Subcutaneous abdominal adipose tissue (tissue), 5 donors: ENCODE measurements around the gene PGM5.
"Not testable (repeated sequence)": the region's sequence is repeated elsewhere in the genome, so short reads cannot be mapped to it uniquely, and the experiment has no call there.

ENCODE experiments used
- H3K27ac ChIP-seq: one replicate; pipeline ENCODE4 v1.7.0; 2013; ENCODE audit warnings: low read depth, mild to moderate bottlenecking, inconsistent platforms, low read length, moderate library complexity
- H3K27me3 ChIP-seq, 5 donors: one replicate each; pipeline ENCODE4 v1.7.0; 2013; ENCODE audit warnings: low read length in 5 of 5, inconsistent platforms in 1 of 5; ENCODE audit not compliant: control insufficient read depth in 5 of 5, insufficient read depth in 4 of 5
- H3K36me3 ChIP-seq, 5 donors: one replicate each; pipeline ENCODE4 v1.7.0; 2013; ENCODE audit warnings: low read length in 5 of 5; ENCODE audit not compliant: control insufficient read depth in 5 of 5, insufficient read depth in 5 of 5
- H3K4me1 ChIP-seq, 5 donors: one replicate each; pipeline ENCODE4 v1.7.0; 2013; ENCODE audit warnings: low read length in 5 of 5, mild to moderate bottlenecking in 3 of 5, moderate library complexity in 1 of 5; ENCODE audit not compliant: control insufficient read depth in 5 of 5, insufficient read depth in 5 of 5
- H3K4me3 ChIP-seq, 5 donors: one replicate each; pipeline ENCODE4 v1.7.0; 2013; ENCODE audit warnings: low read length in 5 of 5, low read depth in 1 of 5
- H3K9ac ChIP-seq, 5 donors: one replicate each; pipeline ENCODE4 v1.7.0; 2013; ENCODE audit warnings: low read length in 5 of 5, mild to moderate bottlenecking in 4 of 5, moderate library complexity in 3 of 5
- H3K9me3 ChIP-seq, 5 donors: one replicate each; pipeline ENCODE4 v1.7.0; 2013; ENCODE audit warnings: low read length in 5 of 5; ENCODE audit not compliant: control insufficient read depth in 5 of 5
- donor health status: healthy.
- donor health status: healthy.
- donor health status: healthy.
- donor health status: healthy.
- donor health status: healthy.

PGM5 gene

GRCh38 chr9:68412754-68413153 lies 56.3 kb downstream of the PGM5 start:
- not testable (repeated sequence) for H3K27me3 ChIP-seq, H3K4me3 ChIP-seq, H3K36me3 ChIP-seq, H3K27ac ChIP-seq, H3K9me3 ChIP-seq, H3K4me1 ChIP-seq, H3K9ac ChIP-seq

- not testable (repeated sequence) for H3K9me3 ChIP-seq, H3K4me1 ChIP-seq
These were observed 58.7 kb downstream of the PGM5 start for GRCh38 chr9:68415065-68415464.

GRCh38 chr9:68416936-68417564 lies 60.6 kb downstream of the PGM5 start:
- H3K9me3 ChIP-seq: no peaks in the 10 kb centered on the region
- no peaks in the 10 kb centered on the region for H3K27me3 ChIP-seq
- H3K4me1 ChIP-seq: no peaks in the 10 kb centered on the region
- H3K4me3 ChIP-seq: no peak overlapping the region
- no peak overlapping the region for H3K27ac ChIP-seq
- H3K36me3 ChIP-seq: no peaks in the 10 kb centered on the region
- H3K9ac ChIP-seq: no peak overlapping the region

More at GRCh38 chr9:68415065-68415464, 58.7 kb downstream of the PGM5 start:
- not testable (repeated sequence) for H3K27ac ChIP-seq, H3K9ac ChIP-seq, H3K36me3 ChIP-seq, H3K4me3 ChIP-seq, H3K27me3 ChIP-seq

- no peak overlapping the region for H3K4me3 ChIP-seq
- H3K36me3 ChIP-seq: no peaks in the 10 kb centered on the region
- H3K27ac ChIP-seq: no peak overlapping the region
- no peaks in the 10 kb centered on the region for H3K27me3 ChIP-seq
- no peak overlapping the region for H3K9ac ChIP-seq
- no peaks in the 10 kb centered on the region for H3K4me1 ChIP-seq
- H3K9me3 ChIP-seq: no peaks in the 10 kb centered on the region
These were observed 61.4 kb downstream of the PGM5 start for GRCh38 chr9:68417762-68418161.

- H3K27ac ChIP-seq: no peak overlapping the region
- no peaks in the 10 kb centered on the region for H3K4me1 ChIP-seq
These were observed 61.9 kb downstream of the PGM5 start for GRCh38 chr9:68418259-68418845.

GRCh38 chr9:68419901-68420300 lies 63.5 kb downstream of the PGM5 start:
- no peak overlapping the region for H3K27ac ChIP-seq
- H3K4me1 ChIP-seq: no peaks in the 10 kb centered on the region
- no peak overlapping the region for H3K9ac ChIP-seq
- H3K36me3 ChIP-seq: no peaks in the 10 kb centered on the region
- H3K27me3 ChIP-seq: no peaks in the 10 kb centered on the region
- H3K4me3 ChIP-seq: no peak overlapping the region
- H3K9me3 ChIP-seq: peaks cover 0 to 3% (median 0%) of the 10 kb centered on the region in 5 donors

More at GRCh38 chr9:68418259-68418845, 61.9 kb downstream of the PGM5 start:
- H3K27me3 ChIP-seq: no peaks in the 10 kb centered on the region
- H3K36me3 ChIP-seq: no peaks in the 10 kb centered on the region
- H3K4me3 ChIP-seq: no peak overlapping the region
- H3K9me3 ChIP-seq: peaks cover 0 to 3% (median 0%) of the 10 kb centered on the region in 5 donors
- no peak overlapping the region for H3K9ac ChIP-seq

- H3K4me1 ChIP-seq: no peaks in the 10 kb centered on the region
These were observed 70.3 kb downstream of the PGM5 start for GRCh38 chr9:68426755-68427154.

GRCh38 chr9:68427216-68427977 lies 71.0 kb downstream of the PGM5 start:
- peaks cover 0 to 3% (median 0%) of the 10 kb centered on the region in 5 donors for H3K9me3 ChIP-seq
- H3K27me3 ChIP-seq: no peaks in the 10 kb centered on the region
- no peaks in the 10 kb centered on the region for H3K4me1 ChIP-seq
- no peaks in the 10 kb centered on the region for H3K36me3 ChIP-seq
- no peak overlapping the region for H3K9ac ChIP-seq
- H3K27ac ChIP-seq: no peak overlapping the region
- H3K4me3 ChIP-seq: no peak overlapping the region

More at GRCh38 chr9:68426755-68427154, 70.3 kb downstream of the PGM5 start:
- H3K27ac ChIP-seq: no peak overlapping the region
- H3K36me3 ChIP-seq: no peaks in the 10 kb centered on the region
- no peak overlapping the region for H3K9ac ChIP-seq
- peaks cover 0 to 3% (median 0%) of the 10 kb centered on the region in 5 donors for H3K9me3 ChIP-seq
- no peak overlapping the region for H3K4me3 ChIP-seq
- H3K27me3 ChIP-seq: no peaks in the 10 kb centered on the region

GRCh38 chr9:68428481-68428880 lies 72.1 kb downstream of the PGM5 start:
- no peaks in the 10 kb centered on the region for H3K4me1 ChIP-seq
- no peaks in the 10 kb centered on the region for H3K27me3 ChIP-seq
- no peaks in the 10 kb centered on the region for H3K36me3 ChIP-seq
- H3K9me3 ChIP-seq: no peaks in the 10 kb centered on the region
- no peak overlapping the region for H3K4me3 ChIP-seq
- H3K9ac ChIP-seq: no peak overlapping the region
- H3K27ac ChIP-seq: no peak overlapping the region

- Histone ChIP-seq H3K9me3 (no peaks in the 10 kb centered on the region), H3K36me3 (no peaks in the 10 kb centered on the region), H3K9ac (no peak overlapping the region), H3K27ac (no peak overlapping the region), H3K4me1 (no peaks in the 10 kb centered on the region), H3K4me3 (no peak overlapping the region), H3K27me3 (no peaks in the 10 kb centered on the region)
These were observed 73.2 kb downstream of the PGM5 start for GRCh38 chr9:68429631-68430030.
